ENCODE data around the gene LCNL1.

The LCNL1 gene

DNA sequence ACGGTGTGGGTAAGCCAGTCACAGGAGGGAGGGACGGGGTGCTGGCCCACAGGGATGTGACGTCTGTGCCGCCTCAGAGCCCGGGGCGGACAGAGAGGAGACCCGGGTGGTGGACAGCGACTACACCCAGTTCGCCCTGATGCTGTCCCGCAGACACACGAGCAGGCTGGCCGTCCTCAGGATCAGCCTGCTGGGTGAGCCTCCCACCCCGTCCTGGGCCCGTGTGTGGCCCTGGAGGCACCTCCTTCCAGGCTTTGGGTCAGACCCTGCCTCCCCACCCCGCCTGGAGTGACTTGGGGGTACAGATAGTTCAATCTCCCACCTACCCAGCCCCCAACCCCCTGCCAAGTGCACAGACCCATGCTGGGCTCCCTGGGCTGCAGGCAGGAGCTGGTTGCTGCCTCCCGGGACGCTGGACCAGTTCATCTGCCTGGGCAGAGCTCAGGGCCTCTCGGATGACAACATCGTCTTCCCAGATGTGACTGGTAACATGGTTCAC lies 29.0 kb upstream of the LCNL1 start:
- TF ChIP-seq, protein P1, sequence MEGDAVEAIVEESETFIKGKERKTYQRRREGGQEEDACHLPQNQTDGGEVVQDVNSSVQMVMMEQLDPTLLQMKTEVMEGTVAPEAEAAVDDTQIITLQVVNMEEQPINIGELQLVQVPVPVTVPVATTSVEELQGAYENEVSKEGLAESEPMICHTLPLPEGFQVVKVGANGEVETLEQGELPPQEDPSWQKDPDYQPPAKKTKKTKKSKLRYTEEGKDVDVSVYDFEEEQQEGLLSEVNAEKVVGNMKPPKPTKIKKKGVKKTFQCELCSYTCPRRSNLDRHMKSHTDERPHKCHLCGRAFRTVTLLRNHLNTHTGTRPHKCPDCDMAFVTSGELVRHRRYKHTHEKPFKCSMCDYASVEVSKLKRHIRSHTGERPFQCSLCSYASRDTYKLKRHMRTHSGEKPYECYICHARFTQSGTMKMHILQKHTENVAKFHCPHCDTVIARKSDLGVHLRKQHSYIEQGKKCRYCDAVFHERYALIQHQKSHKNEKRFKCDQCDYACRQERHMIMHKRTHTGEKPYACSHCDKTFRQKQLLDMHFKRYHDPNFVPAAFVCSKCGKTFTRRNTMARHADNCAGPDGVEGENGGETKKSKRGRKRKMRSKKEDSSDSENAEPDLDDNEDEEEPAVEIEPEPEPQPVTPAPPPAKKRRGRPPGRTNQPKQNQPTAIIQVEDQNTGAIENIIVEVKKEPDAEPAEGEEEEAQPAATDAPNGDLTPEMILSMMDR (conservative IDR thresholded peaks at IDR 0.05; ENCODE audit: low read depth, low read length), result no peak

DNA sequence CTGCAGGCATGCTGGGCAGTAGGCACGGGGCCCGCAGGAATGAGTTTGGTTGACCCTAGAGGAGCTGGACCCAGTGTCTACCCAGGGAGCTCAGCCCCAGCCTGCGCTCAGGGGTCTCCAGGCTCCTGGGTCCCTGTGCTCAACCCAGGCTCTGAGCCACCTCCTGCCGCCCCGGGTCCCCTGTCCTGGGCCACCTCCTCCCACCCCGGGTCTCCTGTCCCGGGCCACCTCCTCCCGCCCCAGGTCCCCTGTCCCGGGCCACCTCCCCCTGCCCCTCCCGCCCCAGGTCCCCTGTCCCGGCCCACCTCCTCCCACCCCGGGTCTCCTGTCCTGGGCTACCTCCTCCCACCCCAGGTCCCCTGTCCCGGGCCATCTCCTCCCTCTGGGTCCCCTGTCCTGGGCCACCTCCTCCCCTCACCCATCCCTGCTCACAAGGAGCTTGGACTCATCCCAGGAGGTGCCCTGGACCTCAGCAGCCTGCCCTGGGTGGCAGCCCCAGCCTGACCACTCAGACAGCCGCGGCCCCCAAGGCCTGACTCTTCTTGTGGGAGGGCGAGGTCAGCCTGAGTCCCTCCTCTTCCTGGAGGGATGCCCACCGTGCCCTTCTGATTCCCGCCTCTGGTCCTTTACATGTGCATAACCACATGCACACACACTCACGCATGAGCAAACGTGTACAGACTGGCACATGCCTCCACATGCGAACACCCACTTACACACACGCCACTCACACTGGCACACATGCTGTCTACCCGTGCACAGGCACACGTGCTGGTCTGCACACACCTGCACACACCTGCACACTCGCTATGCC lies 28.3 kb upstream of the LCNL1 start:
- H4K20me1 ChIP-seq (ENCODE audit: insufficient read depth), result no peaks in the 10 kb centered on the region
- H3K4me1 ChIP-seq (ENCODE audit: low read depth, poor library complexity, severe bottlenecking), result peaks cover 9% of the 10 kb centered on the region
- H3K79me2 ChIP-seq (ENCODE audit: insufficient read depth, low read depth), result no peaks in the 10 kb centered on the region
- no peak overlapping the region for H3K4me3 ChIP-seq (IDR thresholded peaks at IDR 0.05; ENCODE audit: insufficient read depth, low read depth, low read length)
- TF ChIP-seq, protein P1 (conservative IDR thresholded peaks at IDR 0.05; ENCODE audit: low read depth, low read length), result no peak
- peaks cover 7% of the 10 kb centered on the region; the same call in 1 of the 2 replicates for H3K27me3 ChIP-seq (ENCODE audit: insufficient read depth, low read depth)
- H3K4me2 ChIP-seq, result no peak overlapping the region
- H3K27ac ChIP-seq, result no peak overlapping the region
- no peak overlapping the region for H2AFZ ChIP-seq (ENCODE audit: low read depth)
- H3K9ac ChIP-seq, result no peak overlapping the region
- no peaks in the 10 kb centered on the region for H3K36me3 ChIP-seq (ENCODE audit: insufficient read depth)

More for the DNA sequence above, 29.0 kb upstream of the LCNL1 start:
- H3K36me3 ChIP-seq (ENCODE audit: insufficient read depth), result no peaks in the 10 kb centered on the region
- no peaks in the 10 kb centered on the region for H3K79me2 ChIP-seq (ENCODE audit: insufficient read depth, low read depth)
- H3K4me2 ChIP-seq, result no peak overlapping the region
- no peak overlapping the region for H3K9ac ChIP-seq
- no peak overlapping the region for H2AFZ ChIP-seq (ENCODE audit: low read depth)
- H3K27ac ChIP-seq, result no peak overlapping the region
- H3K4me1 ChIP-seq (ENCODE audit: low read depth, poor library complexity, severe bottlenecking), result peaks cover 10% of the 10 kb centered on the region
- H4K20me1 ChIP-seq (ENCODE audit: insufficient read depth), result no peaks in the 10 kb centered on the region
- H3K27me3 ChIP-seq (ENCODE audit: insufficient read depth, low read depth), result peaks cover 7% of the 10 kb centered on the region; the same call in 1 of the 2 replicates
- H3K4me3 ChIP-seq (IDR thresholded peaks at IDR 0.05; ENCODE audit: insufficient read depth, low read depth, low read length), result no peak overlapping the region

DNA sequence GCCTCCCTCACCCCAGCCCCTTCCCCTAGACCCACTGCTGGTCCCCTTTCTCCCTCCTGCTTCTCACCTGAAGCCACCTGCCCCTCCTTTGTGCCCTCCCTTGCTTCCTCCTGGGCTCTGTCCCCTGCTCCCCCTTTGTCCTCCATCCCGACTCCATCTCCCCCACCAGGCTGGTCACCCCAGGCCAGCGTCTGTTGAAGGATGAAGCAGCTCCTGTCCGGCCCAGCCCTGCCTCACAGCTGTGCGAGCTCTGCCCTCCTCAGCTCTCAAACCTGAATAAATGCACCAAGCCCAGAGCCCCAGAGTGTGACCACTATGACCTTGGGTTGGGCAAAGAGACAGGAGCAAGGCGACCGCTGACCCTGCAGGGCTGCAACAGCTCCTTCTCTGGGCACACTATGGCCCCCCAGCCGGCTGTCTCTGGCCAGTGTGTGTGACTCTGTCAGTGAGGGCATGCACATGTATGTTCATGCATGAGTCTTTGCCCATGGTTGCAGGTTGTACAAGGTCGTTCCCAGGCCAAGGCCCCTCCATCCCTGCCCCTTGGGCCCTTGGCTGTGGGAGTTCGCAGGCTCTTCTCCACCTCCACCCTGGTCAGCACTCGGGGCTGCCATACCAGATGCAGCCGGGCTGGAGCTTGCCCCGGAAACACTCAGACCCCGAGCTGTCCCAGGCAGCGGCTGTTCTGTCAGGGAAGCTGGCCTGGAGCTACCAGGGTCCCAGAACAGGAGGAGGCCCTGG lies 27.4 kb upstream of the LCNL1 start:
- Histone ChIP-seq H3K27ac (no peak overlapping the region), H3K36me3 (ENCODE audit: insufficient read depth) (no peaks in the 10 kb centered on the region), H3K4me2 (no peak overlapping the region), H3K27me3 (ENCODE audit: insufficient read depth, low read depth) (peaks cover 7% of the 10 kb centered on the region; the same call in 1 of the 2 replicates), H3K9ac (no peak overlapping the region), H3K4me1 (ENCODE audit: low read depth, poor library complexity, severe bottlenecking) (peaks cover 16% of the 10 kb centered on the region), H3K79me2 (ENCODE audit: insufficient read depth, low read depth) (no peaks in the 10 kb centered on the region), H3K4me3 (IDR thresholded peaks at IDR 0.05; ENCODE audit: insufficient read depth, low read depth, low read length) (no peak overlapping the region), H4K20me1 (ENCODE audit: insufficient read depth) (no peaks in the 10 kb centered on the region), H2AFZ (ENCODE audit: low read depth) (no peak overlapping the region)
- TF ChIP-seq, protein P1 (conservative IDR thresholded peaks at IDR 0.05; ENCODE audit: low read depth, low read length), result no peak

DNA sequence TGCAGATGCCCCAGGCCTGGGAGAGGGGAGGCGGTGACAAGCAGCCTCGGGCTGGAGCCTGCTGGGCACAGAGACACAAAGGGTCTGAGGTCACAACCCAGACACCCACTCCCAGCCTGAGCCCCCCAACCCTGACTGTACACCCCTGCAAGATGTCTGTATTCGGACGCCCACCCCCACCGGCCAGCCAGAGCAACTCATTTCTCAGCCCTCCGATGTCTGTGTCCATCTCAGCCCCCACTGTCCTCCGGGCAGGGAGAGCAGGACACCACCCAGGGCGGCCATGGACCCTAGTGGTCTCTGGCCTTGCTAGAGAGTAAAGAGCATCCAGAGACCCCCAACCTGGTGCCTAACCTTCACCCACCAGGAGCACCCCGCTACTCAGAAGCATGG lies 26.9 kb upstream of the LCNL1 start:
- no peaks in the 10 kb centered on the region for H4K20me1 ChIP-seq (ENCODE audit: insufficient read depth)
- H3K9ac ChIP-seq, result no peak overlapping the region
- H3K27ac ChIP-seq, result no peak overlapping the region
- peaks cover 7% of the 10 kb centered on the region; the same call in 1 of the 2 replicates for H3K27me3 ChIP-seq (ENCODE audit: insufficient read depth, low read depth)
- TF ChIP-seq, protein P1 (conservative IDR thresholded peaks at IDR 0.05; ENCODE audit: low read depth, low read length), result no peak
- no peaks in the 10 kb centered on the region for H3K79me2 ChIP-seq (ENCODE audit: insufficient read depth, low read depth)
- H3K4me3 ChIP-seq (IDR thresholded peaks at IDR 0.05; ENCODE audit: insufficient read depth, low read depth, low read length), result no peak overlapping the region
- no peak overlapping the region for H3K4me2 ChIP-seq
- no peaks in the 10 kb centered on the region for H3K36me3 ChIP-seq (ENCODE audit: insufficient read depth)
- H3K4me1 ChIP-seq (ENCODE audit: low read depth, poor library complexity, severe bottlenecking), result peaks cover 12% of the 10 kb centered on the region
- H2AFZ ChIP-seq (ENCODE audit: low read depth), result no peak overlapping the region
